ENCODE data around the gene CLK2.

GRCh38 chr1:155295942-155296267 lies 22.6 kb upstream of the CLK2 start:
- TF ChIP-seq CTCF (conservative IDR thresholded peaks at IDR 0.05 in 1 of 2, IDR thresholded peaks at IDR 0.05 in 1 of 2; ENCODE audit: extremely low read depth in 1 of 2, insufficient read depth in 1 of 2, low read depth in 1 of 2, low read length in 2 of 2) (no peak), EZH2 (IDR thresholded peaks at IDR 0.05; ENCODE audit: borderline replicate concordance, low read length) (no peak)

Data from mammary epithelial cell (primary cell).